GM23248 (cell line): Measurements from ENCODE around the gene KHDC4. TPM values are rescaled to one million over a fixed set of nuclear protein-coding genes. Genes with fewer than 3 reads are reported as not detected.
A peak's percentile ranks its signal among the peaks of the same experiment; 100 is the strongest.

Experiments used
- DNase-seq: peaks from one replicate; pipeline ENCODE4 v3.0.0-alpha.2; 2015
- H2AFZ ChIP-seq: fragments of 200-600 bp; sonication (generic); 2 replicates; pipeline ENCODE4 v1.6.1; 2016; ENCODE audit warnings: antibody characterized with exemption
- H3F3A ChIP-seq: fragments of 200-600 bp; sonication (generic); 2 replicates; pipeline ENCODE4 v1.6.1; 2016; ENCODE audit warnings: mild to moderate bottlenecking, antibody characterized with exemption, mixed run types; ENCODE audit not compliant: insufficient read depth
- H3K27ac ChIP-seq: fragments of 200-600 bp; sonication (generic); 2 replicates; pipeline ENCODE4 v1.5.1; 2016; ENCODE audit warnings: mild to moderate bottlenecking
- H3K27me3 ChIP-seq: fragments of 200-600 bp; sonication (generic); replicated peaks from 2 replicates; pipeline ENCODE4 v1.6.1; 2016; ENCODE audit warnings: mild to moderate bottlenecking; ENCODE audit not compliant: insufficient read depth
- H3K36me3 ChIP-seq: fragments of 200-600 bp; sonication (generic); 2 replicates; pipeline ENCODE4 v1.6.1; 2016; ENCODE audit warnings: low read depth, mild to moderate bottlenecking
- H3K4me1 ChIP-seq: fragments of 200-600 bp; sonication (generic); 2 replicates; pipeline ENCODE4 v1.6.1; 2016; ENCODE audit warnings: mild to moderate bottlenecking; ENCODE audit not compliant: insufficient read depth
- H3K4me2 ChIP-seq: fragments of 200-600 bp; sonication (generic); one replicate; pipeline ENCODE4 v1.6.1; 2016; ENCODE audit warnings: mild to moderate bottlenecking; ENCODE audit not compliant: unreplicated experiment
- H3K4me3 ChIP-seq: fragments of 200-600 bp; sonication (generic); 2 replicates; pipeline ENCODE4 v1.5.1; 2016; ENCODE audit warnings: mild to moderate bottlenecking
- H3K79me2 ChIP-seq: fragments of 200-600 bp; sonication (generic); 2 replicates; pipeline ENCODE4 v1.6.1; 2016; ENCODE audit warnings: mild to moderate bottlenecking; ENCODE audit not compliant: insufficient read depth
- H3K9ac ChIP-seq: fragments of 200-600 bp; sonication (generic); 2 replicates; pipeline ENCODE4 v1.6.1; 2016; ENCODE audit warnings: mild to moderate bottlenecking
- H3K9me2 ChIP-seq: fragments of 200-600 bp; sonication (generic); 2 replicates; pipeline ENCODE4 v1.6.1; 2016; ENCODE audit warnings: mixed run types, mild to moderate bottlenecking, moderate library complexity; ENCODE audit not compliant: insufficient read depth
- H3K9me3 ChIP-seq: fragments of 200-600 bp; sonication (generic); one replicate; pipeline ENCODE4 v1.6.1; 2017; ENCODE audit warnings: low read depth
- H4K20me1 ChIP-seq: fragments of 200-600 bp; sonication (generic); 2 replicates; pipeline ENCODE4 v1.6.0; 2016; ENCODE audit not compliant: insufficient read depth
- EZH2 ChIP-seq: fragments of 200-600 bp; sonication (generic); IDR thresholded peaks from 2 replicates; pipeline ENCODE4 v1.6.1; 2018; ENCODE audit warnings: antibody characterized with exemption, mild to moderate bottlenecking; ENCODE audit not compliant: insufficient read depth, poor library complexity, severe bottlenecking
- EZH2phosphoT487 ChIP-seq: fragments of 200-600 bp; sonication (generic); IDR thresholded peaks from 2 replicates; pipeline ENCODE4 v1.6.1; 2018; ENCODE audit warnings: antibody characterized with exemption, moderate library complexity, mild to moderate bottlenecking, low read depth; ENCODE audit not compliant: insufficient read depth
- WGBS, 2 experiments: methylation state at CpG; one replicate each; pipeline ENCODE4 v1.1.6; 2015 to 2017; ENCODE audit warnings: low lambda C conversion rate in 2 of 2, low coverage in 1 of 2; ENCODE audit errors: missing lambda C conversion rate in 2 of 2; 5-methylcytosine and 5-hydroxymethylcytosine counted together
- in situ Hi-C: fragments of 300-500 bp; cut with MboI; formaldehyde crosslinking; loops from 2 replicates; pipeline ENCODE4 v1.15.0; 2020
- polyA plus RNA-seq: library from polyadenylated mRNA; unstranded; fragments of >200 nt; fragmentation: Nextera tagmentation; extraction: Ambion mirVana; gene quantifications from 2 replicates; pipeline ENCODE4 v1.2.1, GENCODE V29; 2016
- total RNA-seq: library from RNA; depleted of rRNA; stranded (reverse); fragments of >200 nt; shearing (Covaris generic); gene quantifications from 2 replicates; pipeline ENCODE4 v1.2.3, GENCODE V29; 2014

The KHDC4 gene
- total and polyA plus RNA-seq, 2 experiments from 2014 or later = 24.2 to 27.8 TPM

GRCh38 chr1:155977690-155978324 lies 43.6 kb upstream of the KHDC4 start:
- Histone ChIP-seq H2AFZ (no peak overlapping the region), H3K4me3 (peak overlapping the region; percentile 94), H4K20me1 (peaks cover 10% of the 10 kb centered on the region; the same call in 1 of the 2 replicates), H3K9ac (peak overlapping the region; percentile 97), H3F3A (peaks cover 61% of the 10 kb centered on the region), H3K4me2 (peak overlapping the region; percentile 97), H3K36me3 (peaks cover 6% of the 10 kb centered on the region; the same call in 1 of the 2 replicates), H3K4me1 (peaks cover 41% of the 10 kb centered on the region), H3K9me2 (no peaks in the 10 kb centered on the region), H3K79me2 (peaks cover 100% of the 10 kb centered on the region), H3K9me3 (no peaks in the 10 kb centered on the region), H3K27ac (peak overlapping the region; percentile 96), H3K27me3 (no peaks in the 10 kb centered on the region)
- peak; percentile 59 for DNase-seq
- in situ Hi-C loops = no loop called here
- WGBS, 2 experiments = 0% methylated on average over 9 to 51 of the region's 52 CpGs
- TF ChIP-seq EZH2phosphoT487 (no peak), EZH2 (no peak)

GRCh38 chr1:155976913-155977689 lies 42.9 kb upstream of the KHDC4 start:
- peaks cover 43% of the 10 kb centered on the region for H3K4me1 ChIP-seq

GRCh38 chr1:155976062-155976912 lies 42.1 kb upstream of the KHDC4 start:
- H2AFZ ChIP-seq = no peak overlapping the region
- peak overlapping the region; percentile 97 for H3K4me2 ChIP-seq
- H3K79me2 ChIP-seq = peaks cover 100% of the 10 kb centered on the region
- in situ Hi-C loops = no loop called here
- peak overlapping the region; percentile 96 for H3K27ac ChIP-seq
- H3F3A ChIP-seq = peaks cover 53% of the 10 kb centered on the region
- peaks cover 12% of the 10 kb centered on the region; the same call in 1 of the 2 replicates for H4K20me1 ChIP-seq
- no peaks in the 10 kb centered on the region for H3K9me2 ChIP-seq
- peak; percentile 79 for DNase-seq
- peaks cover 10% of the 10 kb centered on the region; the same call in 1 of the 2 replicates for H3K36me3 ChIP-seq
- peaks cover 43% of the 10 kb centered on the region for H3K4me1 ChIP-seq
- peak overlapping the region; percentile 94 for H3K4me3 ChIP-seq
- WGBS, 2 experiments = 3 to 4% methylated on average over 12 to 14 of the region's 14 CpGs
- H3K9me3 ChIP-seq = no peaks in the 10 kb centered on the region
- H3K9ac ChIP-seq = peak overlapping the region; percentile 97
- H3K27me3 ChIP-seq = no peaks in the 10 kb centered on the region
- TF ChIP-seq EZH2phosphoT487 = no peak

More at GRCh38 chr1:155976913-155977689, 42.9 kb upstream of the KHDC4 start:
- peak overlapping the region; percentile 96 for H3K27ac ChIP-seq
- TF ChIP-seq EZH2 (no peak), EZH2phosphoT487 (no peak)
- WGBS, 2 experiments = 10 to 16% methylated on average over 5 of the region's 5 CpGs
- no peaks in the 10 kb centered on the region for H3K9me2 ChIP-seq
- peaks cover 10% of the 10 kb centered on the region; the same call in 1 of the 2 replicates for H3K36me3 ChIP-seq
- peak overlapping the region; percentile 97 for H3K9ac ChIP-seq
- peaks cover 12% of the 10 kb centered on the region; the same call in 1 of the 2 replicates for H4K20me1 ChIP-seq
- H3K79me2 ChIP-seq = peaks cover 100% of the 10 kb centered on the region
- H3K4me3 ChIP-seq = peak overlapping the region; percentile 94
- no peaks in the 10 kb centered on the region for H3K27me3 ChIP-seq
- no peaks in the 10 kb centered on the region for H3K9me3 ChIP-seq
- H3F3A ChIP-seq = peaks cover 59% of the 10 kb centered on the region
- DNase-seq = no peak
- H3K4me2 ChIP-seq = peak overlapping the region; percentile 97
- in situ Hi-C loops = no loop called here
- H2AFZ ChIP-seq = no peak overlapping the region
